NT2/D1 (cell line): Measurements from ENCODE around the gene MT1G.

Experiments
- DNase-seq: peaks from one replicate; pipeline ENCODE4 v3.0.0-alpha.2; 2011; ENCODE audit warnings: low read depth, low spot score
- H3K27me3 ChIP-seq: 2 replicates; pipeline ENCODE4 v1.6.0; 2011; ENCODE audit warnings: mild to moderate bottlenecking; ENCODE audit not compliant: insufficient read length, insufficient read depth
- H3K36me3 ChIP-seq: 2 replicates; pipeline ENCODE4 v1.6.1; 2011; ENCODE audit warnings: mild to moderate bottlenecking, low read length, mixed read lengths; ENCODE audit not compliant: insufficient read depth, insufficient read length
- H3K4me1 ChIP-seq: 2 replicates; pipeline ENCODE4 v1.5.1; 2011; ENCODE audit not compliant: insufficient read depth, insufficient read length
- H3K4me3 ChIP-seq: 2 replicates; pipeline ENCODE4 v1.5.1; 2011; ENCODE audit warnings: low read depth; ENCODE audit not compliant: insufficient read length
- H3K9ac ChIP-seq: 2 replicates; pipeline ENCODE4 v1.6.0; 2011; ENCODE audit warnings: low read depth; ENCODE audit not compliant: insufficient read length
- H3K9me3 ChIP-seq: 2 replicates; pipeline ENCODE4 v1.5.1; 2011; ENCODE audit warnings: mild to moderate bottlenecking, low read length; ENCODE audit not compliant: insufficient read depth
- SUZ12 ChIP-seq: IDR thresholded peaks from 2 replicates; pipeline ENCODE4 v1.6.1; 2011; ENCODE audit not compliant: insufficient read length, insufficient read depth; ENCODE audit errors: extremely low read depth
- YY1 ChIP-seq: IDR thresholded peaks from 2 replicates; pipeline ENCODE4 v1.6.1; 2011; ENCODE audit not compliant: insufficient read length, insufficient read depth
- ZNF274 ChIP-seq: IDR thresholded peaks from 2 replicates; pipeline ENCODE4 v1.6.1; 2011; ENCODE audit warnings: mild to moderate bottlenecking, low read depth, low read length

Gene MT1G

GRCh38 chr16:56684256-56684925 is 16.5 kb upstream of the MT1G start:
- Histone ChIP-seq H3K9ac (no peak overlapping the region), H3K36me3 (peaks cover 38% of the 10 kb centered on the region), H3K4me3 (no peak overlapping the region), H3K9me3 (no peaks in the 10 kb centered on the region), H3K4me1 (peaks cover 6% of the 10 kb centered on the region), H3K27me3 (peaks cover 7% of the 10 kb centered on the region)
- no peak for TF ChIP-seq ZNF274
- no peak for TF ChIP-seq YY1
- TF ChIP-seq SUZ12, result no peak
- no peak for DNase-seq

GRCh38 chr16:56683424-56684172 is 15.7 kb upstream of the MT1G start:
- peak overlapping the region; percentile 94 for H3K4me3 ChIP-seq
- H3K9ac ChIP-seq, result peak overlapping the region; percentile 97
- DNase-seq, result no peak
- TF ChIP-seq YY1 (no peak), ZNF274 (no peak), SUZ12 (no peak)
- H3K4me1 ChIP-seq, result peaks cover 6% of the 10 kb centered on the region
- H3K36me3 ChIP-seq, result peaks cover 38% of the 10 kb centered on the region
- no peaks in the 10 kb centered on the region for H3K9me3 ChIP-seq
- peaks cover 7% of the 10 kb centered on the region for H3K27me3 ChIP-seq

DNA sequence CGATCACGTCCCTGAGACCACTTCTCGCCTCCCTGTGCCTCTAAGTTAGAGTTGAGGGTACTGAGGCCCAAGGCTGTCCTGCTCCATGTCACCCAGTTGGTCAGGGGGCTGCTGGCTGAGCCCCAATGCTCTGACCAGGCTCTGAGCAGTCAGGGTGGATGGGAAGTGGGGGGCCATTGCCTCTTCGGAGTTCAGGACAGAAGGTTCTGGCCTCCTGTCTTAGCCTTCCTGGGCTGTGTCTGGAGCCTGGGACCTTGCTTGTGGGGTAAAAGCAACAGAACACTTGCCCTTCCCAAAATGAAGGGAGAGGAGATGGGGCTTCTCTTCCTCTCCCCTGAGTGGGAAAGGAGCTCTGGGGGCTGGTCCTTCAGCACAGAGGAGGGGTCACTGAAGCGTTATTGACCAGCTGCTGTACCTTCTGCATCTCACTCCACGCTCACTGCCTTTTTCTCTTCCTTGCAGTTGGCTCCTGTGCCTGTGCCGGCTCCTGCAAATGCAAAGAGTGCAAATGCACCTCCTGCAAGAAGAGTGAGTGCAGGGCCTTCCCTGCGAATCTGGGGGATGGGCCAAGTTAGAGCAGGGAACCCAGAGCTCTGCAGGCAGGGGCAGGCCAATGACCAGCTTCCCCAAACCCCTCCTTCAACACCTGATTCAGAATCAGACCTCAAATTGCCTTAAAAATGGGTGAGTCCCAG is 15.0 kb upstream of the MT1G start:
- no peaks in the 10 kb centered on the region for H3K9me3 ChIP-seq
- DNase-seq, result no peak
- TF ChIP-seq YY1 (no peak), SUZ12 (no peak), ZNF274 (no peak)
- peak overlapping the region; percentile 94 for H3K4me3 ChIP-seq
- peaks cover 38% of the 10 kb centered on the region for H3K36me3 ChIP-seq
- H3K9ac ChIP-seq, result peak overlapping the region; percentile 97
- peaks cover 7% of the 10 kb centered on the region for H3K27me3 ChIP-seq
- peaks cover 6% of the 10 kb centered on the region for H3K4me1 ChIP-seq

GRCh38 chr16:56681939-56682702 is 14.3 kb upstream of the MT1G start, which contains the start of gene MT1X:
Gene MT1X (plus strand): TSS chr16:56682470. CDS start chr16:56682541, 71 bp downstream.
- Histone ChIP-seq H3K9me3 (no peaks in the 10 kb centered on the region), H3K36me3 (peaks cover 38% of the 10 kb centered on the region), H3K4me3 (peak within 1 kb of the TSS; percentile 94), H3K9ac (peak within 1 kb of the TSS; percentile 97), H3K4me1 (peaks cover 6% of the 10 kb centered on the region), H3K27me3 (peaks cover 7% of the 10 kb centered on the region)
- peak; percentile 86 for DNase-seq
- TF ChIP-seq ZNF274 (no peak), SUZ12 (no peak), YY1 (no peak)

DNA sequence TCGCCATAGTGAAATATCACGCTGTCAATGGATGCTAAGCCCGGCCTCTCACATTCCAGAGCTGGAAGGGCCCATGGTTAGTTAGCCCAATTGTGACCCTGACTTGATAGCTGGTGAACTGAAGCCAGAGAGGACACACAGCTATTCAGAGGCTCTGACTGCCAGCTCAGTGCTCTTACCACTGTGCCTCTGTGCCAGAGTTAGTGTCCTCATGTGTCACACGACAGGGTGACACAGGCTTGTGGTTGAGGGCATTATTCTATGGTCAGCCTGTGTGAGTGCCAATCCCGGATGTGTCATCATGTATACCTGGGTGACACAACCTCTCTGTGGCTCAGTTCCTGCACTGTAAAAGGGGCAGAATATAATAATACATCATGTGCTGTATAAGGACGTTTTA is 12.0 kb upstream of the MT1G start:
- no peak overlapping the region for H3K9ac ChIP-seq
- H3K36me3 ChIP-seq, result peaks cover 24% of the 10 kb centered on the region
- peaks cover 12% of the 10 kb centered on the region for H3K4me1 ChIP-seq
- H3K9me3 ChIP-seq, result no peaks in the 10 kb centered on the region
- DNase-seq, result no peak
- peaks cover 7% of the 10 kb centered on the region for H3K27me3 ChIP-seq
- H3K4me3 ChIP-seq, result no peak overlapping the region
- TF ChIP-seq ZNF274, result no peak
- TF ChIP-seq YY1, result no peak
- TF ChIP-seq SUZ12, result no peak

GRCh38 chr16:56679078-56679730 is 11.3 kb upstream of the MT1G start:
- Histone ChIP-seq H3K4me1 (peaks cover 12% of the 10 kb centered on the region), H3K27me3 (peaks cover 7% of the 10 kb centered on the region), H3K4me3 (no peak overlapping the region), H3K9ac (no peak overlapping the region), H3K36me3 (peaks cover 18% of the 10 kb centered on the region), H3K9me3 (no peaks in the 10 kb centered on the region)
- DNase-seq, result no peak
- no peak for TF ChIP-seq SUZ12
- TF ChIP-seq YY1, result no peak
- no peak for TF ChIP-seq ZNF274
